Epithelial cell of prostate (primary cell): ENCODE results near the gene SCAND1.
A peak's percentile ranks its signal among the peaks of the same experiment; 100 is the strongest.
"Not testable (repeated sequence)": the region's sequence is repeated elsewhere in the genome, so short reads cannot be mapped to it uniquely, and the experiment has no call there.

ENCODE experiments used
- DNase-seq: peaks from one replicate; pipeline ENCODE4 v3.0.0-alpha.2; 2011; ENCODE audit warnings: low read depth, low spot score
- H3K27ac ChIP-seq: fragments of 450-650 bp; 2 replicates; pipeline ENCODE4 v1.5.1; 2017; ENCODE audit warnings: mild to moderate bottlenecking

Gene SCAND1

GRCh38 chr20:35954200-35954906 is at the start of gene SCAND1:
SCAND1 (minus strand) TSS chr20:35954502; CDS start chr20:35954284, 218 bp downstream.
- H3K27ac ChIP-seq: peak within 1 kb of the TSS; percentile 99
- peak; percentile 94 for DNase-seq

- peak overlapping the region; percentile 14 for H3K27ac ChIP-seq
- DNase-seq: peak; percentile 12
Observed at GRCh38 chr20:36004045-36004444, 49.7 kb upstream of the SCAND1 start.

GRCh38 chr20:36002855-36003254 is 48.6 kb upstream of the SCAND1 start:
- no peak for DNase-seq
- no peak overlapping the region for H3K27ac ChIP-seq

- not testable (repeated sequence) for DNase-seq, H3K27ac ChIP-seq
Observed at GRCh38 chr20:36001331-36001730, 47.0 kb upstream of the SCAND1 start.

GRCh38 chr20:35996492-35996891 is 42.2 kb upstream of the SCAND1 start:
- H3K27ac ChIP-seq, DNase-seq: not testable (repeated sequence)

GRCh38 chr20:35994994-35995453 is 40.7 kb upstream of the SCAND1 start:
- no peak overlapping the region for H3K27ac ChIP-seq
- peak; percentile 16 for DNase-seq

- no peak for DNase-seq
- H3K27ac ChIP-seq: no peak overlapping the region
Observed at GRCh38 chr20:35992713-35993335, 38.5 kb upstream of the SCAND1 start.

- H3K27ac ChIP-seq: no peak overlapping the region
- DNase-seq: no peak
Observed at GRCh38 chr20:35991142-35991771, 37.0 kb upstream of the SCAND1 start.

GRCh38 chr20:35988910-35989463 is 34.7 kb upstream of the SCAND1 start:
- DNase-seq: no peak

GRCh38 chr20:35985806-35986205 is 31.5 kb upstream of the SCAND1 start:
- no peak overlapping the region for H3K27ac ChIP-seq
- no peak for DNase-seq

More at GRCh38 chr20:35988910-35989463, 34.7 kb upstream of the SCAND1 start:
- no peak overlapping the region for H3K27ac ChIP-seq

- DNase-seq: no peak
- no peak overlapping the region for H3K27ac ChIP-seq
Observed at GRCh38 chr20:35984382-35984781, 30.1 kb upstream of the SCAND1 start.

GRCh38 chr20:35981969-35982368 is 27.7 kb upstream of the SCAND1 start:
- H3K27ac ChIP-seq: no peak overlapping the region
- no peak for DNase-seq

GRCh38 chr20:35979544-35979943 is 25.2 kb upstream of the SCAND1 start:
- no peak for DNase-seq
- no peak overlapping the region for H3K27ac ChIP-seq

- H3K27ac ChIP-seq: no peak overlapping the region
- DNase-seq: no peak
Observed at GRCh38 chr20:35978041-35978513, 23.8 kb upstream of the SCAND1 start.

GRCh38 chr20:35975576-35976373 is 21.5 kb upstream of the SCAND1 start:
- DNase-seq: no peak
- H3K27ac ChIP-seq: no peak overlapping the region

GRCh38 chr20:35974256-35974655 is 20.0 kb upstream of the SCAND1 start:
- no peak overlapping the region for H3K27ac ChIP-seq
- no peak for DNase-seq

- no peak for DNase-seq
Observed at GRCh38 chr20:35972462-35972861, 18.2 kb upstream of the SCAND1 start.

GRCh38 chr20:35971981-35972380 is 17.7 kb upstream of the SCAND1 start:
- DNase-seq: no peak
- no peak overlapping the region for H3K27ac ChIP-seq

More at GRCh38 chr20:35972462-35972861, 18.2 kb upstream of the SCAND1 start:
- no peak overlapping the region for H3K27ac ChIP-seq

GRCh38 chr20:35968930-35969329 is 14.6 kb upstream of the SCAND1 start:
- H3K27ac ChIP-seq: no peak overlapping the region
- no peak for DNase-seq
